Transverse colon (tissue), 4 donors: ENCODE data around the gene ATE1. TPM values are rescaled to one million over a fixed set of nuclear protein-coding genes. Genes with fewer than 3 reads are reported as not detected.
A peak's percentile ranks its signal among the peaks of the same experiment; 100 is the strongest.
"Not testable (repeated sequence)": the region's sequence is repeated elsewhere in the genome, so short reads cannot be mapped to it uniquely, and the experiment has no call there.

ENCODE experiments used
- DNase-seq: peaks from one replicate; pipeline ENCODE4 v3.0.0-alpha.2; 2019
- H3K27ac ChIP-seq, 4 donors: fragments of 200-600 bp; sonication (generic); 2 replicates each; pipeline ENCODE4 v1.5.1; 2016 to 2018; ENCODE audit warnings: inconsistent platforms in 4 of 4
- H3K27me3 ChIP-seq: fragments of 200-600 bp; sonication (generic); 2 replicates; pipeline ENCODE4 v1.5.1; 2017; ENCODE audit warnings: inconsistent platforms
- H3K36me3 ChIP-seq, 4 donors: fragments of 200-600 bp; sonication (generic); 2 replicates each; pipeline ENCODE4 v1.5.1; 2017 to 2019; ENCODE audit warnings: inconsistent platforms in 4 of 4
- H3K4me1 ChIP-seq, 4 donors: fragments of 200-600 bp; sonication (generic); 2 replicates each; pipeline ENCODE4 v1.5.1; 2017 to 2020; ENCODE audit warnings: inconsistent platforms in 4 of 4
- H3K4me3 ChIP-seq, 4 donors: fragments of 200-600 bp; sonication (generic); 1 replicate in 1 of 4; 2 replicates in 3 of 4; pipeline versions ENCODE4 v1.5.1 to v1.6.1; 2017 to 2019; ENCODE audit warnings: inconsistent platforms in 4 of 4
- H3K9me3 ChIP-seq, 2 donors: fragments of 200-600 bp; sonication (generic); 2 replicates each; pipeline ENCODE4 v1.5.1; 2017 to 2019; ENCODE audit warnings: inconsistent platforms in 2 of 2
- EP300 ChIP-seq: sonication (generic); formaldehyde crosslinking; IDR thresholded peaks from one replicate; pipeline ENCODE4 v1.6.1; 2017; ENCODE audit warnings: antibody characterized with exemption, low read depth
- POLR2A ChIP-seq: fragments of 450-650 bp; IDR thresholded peaks from one replicate; pipeline ENCODE4 v1.6.1; 2016; ENCODE audit warnings: antibody characterized with exemption, mild to moderate bottlenecking, moderate library complexity
- POLR2AphosphoS5 ChIP-seq, 3 donors: sonication (generic); formaldehyde crosslinking; IDR thresholded peaks; one replicate each; pipeline ENCODE4 v1.6.1; 2016; ENCODE audit warnings: antibody characterized with exemption in 3 of 3
- WGBS, 2 donors: methylation state at CpG; one replicate each; pipeline ENCODE4 v1.1.5; 2018; ENCODE audit warnings: low coverage in 1 of 2; 5-methylcytosine and 5-hydroxymethylcytosine counted together
- in situ Hi-C, 4 donors: fragments of 200-750 bp; cut with MboI; loops; one replicate each; pipeline versions ENCODE4 v1.15.0 to v1.15.1; 2017; ENCODE audit warnings: low sequenced_read_pairs in 3 of 4, low pct_ligation_motif_present in 1 of 4, low pct_unique_long_range_greater_than_20kb in 1 of 4
- intact Hi-C: fragments of 100-400 bp; cut with DNase I; formaldehyde crosslinking; loops from one replicate; pipeline ENCODE4 v1.15.1; 2023; ENCODE audit warnings: low total_unique reads
- total RNA-seq, 4 donors: library from RNA; depleted of rRNA; stranded (reverse); fragments of >200 nt; gene quantifications; one replicate each; pipeline ENCODE4 v1.1.0, GENCODE V29; 2016
- TF ChIP-seq, protein P1 (sequence below), 5 experiments: fragments of 200-600 bp in 3 of 5; fragments of 450-650 bp in 2 of 5; sonication (generic) in 3 of 5; IDR thresholded peaks; 1 replicate in 2 of 5; 2 replicates in 3 of 5; pipeline ENCODE4 v1.5.1; 2016 to 2017; ENCODE audit warnings: antibody characterized with exemption in 5 of 5, inconsistent platforms in 3 of 5, mild to moderate bottlenecking in 2 of 5, moderate library complexity in 1 of 5

The ATE1 gene
- total RNA-seq, 4 donors from 2014 or later: 25.3 to 1,446 (median 31.4) TPM

DNA sequence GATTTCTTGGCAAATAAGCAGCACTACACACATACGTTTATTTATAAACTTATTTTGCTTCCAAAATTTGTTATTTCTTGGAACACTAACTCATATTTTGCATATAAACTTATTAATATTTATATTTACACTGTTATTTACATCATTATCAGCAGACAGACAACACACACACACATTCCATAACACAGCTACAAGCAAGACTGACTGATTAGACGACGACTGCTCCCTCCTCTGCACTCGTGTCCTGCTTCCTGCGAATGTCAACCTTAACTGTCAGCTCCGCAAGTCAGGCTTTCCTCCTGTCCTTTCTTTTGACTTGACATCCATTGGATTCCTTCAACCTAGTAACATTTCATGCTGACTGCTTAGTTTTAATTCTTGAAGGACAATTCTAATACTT, 96.6 kb downstream of the ATE1 start:
- intact Hi-C loops: no loop called here
- Histone ChIP-seq H3K9me3 (no peaks in the 10 kb centered on the region), H3K27me3 (no peaks in the 10 kb centered on the region), H3K27ac (no peak overlapping the region), H3K4me1 (peaks cover 0 to 5% (median 3%) of the 10 kb centered on the region in 4 donors), H3K4me3 (no peak overlapping the region), H3K36me3 (peaks cover 0 to 16% (median 0%) of the 10 kb centered on the region in 4 donors)
- TF ChIP-seq POLR2A (no peak), EP300 (no peak), POLR2AphosphoS5 (IDR thresholded peaks at IDR 0.05) (no peak)
- TF ChIP-seq, protein P1, sequence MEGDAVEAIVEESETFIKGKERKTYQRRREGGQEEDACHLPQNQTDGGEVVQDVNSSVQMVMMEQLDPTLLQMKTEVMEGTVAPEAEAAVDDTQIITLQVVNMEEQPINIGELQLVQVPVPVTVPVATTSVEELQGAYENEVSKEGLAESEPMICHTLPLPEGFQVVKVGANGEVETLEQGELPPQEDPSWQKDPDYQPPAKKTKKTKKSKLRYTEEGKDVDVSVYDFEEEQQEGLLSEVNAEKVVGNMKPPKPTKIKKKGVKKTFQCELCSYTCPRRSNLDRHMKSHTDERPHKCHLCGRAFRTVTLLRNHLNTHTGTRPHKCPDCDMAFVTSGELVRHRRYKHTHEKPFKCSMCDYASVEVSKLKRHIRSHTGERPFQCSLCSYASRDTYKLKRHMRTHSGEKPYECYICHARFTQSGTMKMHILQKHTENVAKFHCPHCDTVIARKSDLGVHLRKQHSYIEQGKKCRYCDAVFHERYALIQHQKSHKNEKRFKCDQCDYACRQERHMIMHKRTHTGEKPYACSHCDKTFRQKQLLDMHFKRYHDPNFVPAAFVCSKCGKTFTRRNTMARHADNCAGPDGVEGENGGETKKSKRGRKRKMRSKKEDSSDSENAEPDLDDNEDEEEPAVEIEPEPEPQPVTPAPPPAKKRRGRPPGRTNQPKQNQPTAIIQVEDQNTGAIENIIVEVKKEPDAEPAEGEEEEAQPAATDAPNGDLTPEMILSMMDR (IDR thresholded peaks at IDR 0.05): no peak
- 90 to 98% methylated on average over 5 to 6 of the region's 6 CpGs for WGBS, 2 donors
- DNase-seq: no peak
- in situ Hi-C loops: no loop called here

DNA sequence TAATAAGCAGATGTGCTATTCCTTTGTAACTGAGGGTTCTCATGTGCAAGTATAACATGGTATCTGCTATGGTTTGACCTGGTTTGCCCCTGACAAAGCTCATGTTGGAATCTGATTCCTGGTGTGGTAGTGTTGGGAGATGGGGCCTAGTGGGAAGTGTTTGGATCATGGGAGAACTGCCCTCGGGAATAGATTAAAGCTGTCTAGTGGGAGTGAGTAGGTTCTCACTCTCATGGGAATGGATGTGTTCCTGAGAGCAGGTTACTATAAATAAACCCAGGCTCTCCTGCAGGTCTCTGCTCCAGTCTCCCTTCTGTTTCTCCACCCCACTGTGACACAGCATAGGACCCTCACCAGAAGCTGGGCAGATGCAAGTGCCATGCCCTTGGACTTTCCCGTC, 97.7 kb downstream of the ATE1 start:
- in situ Hi-C loops: no loop called here
- H3K27ac ChIP-seq: no peak overlapping the region
- H3K36me3 ChIP-seq: peaks cover 0 to 9% (median 0%) of the 10 kb centered on the region in 4 donors
- TF ChIP-seq, protein P1 (IDR thresholded peaks at IDR 0.05): no peak
- TF ChIP-seq POLR2A: no peak
- no peak for TF ChIP-seq EP300
- no peaks in the 10 kb centered on the region for H3K27me3 ChIP-seq
- H3K9me3 ChIP-seq: no peaks in the 10 kb centered on the region
- intact Hi-C loops: no loop called here
- WGBS, 2 donors: 92% methylated on average over 2 of the region's 2 CpGs; no CpG with 5 or more reads in 1 of the 2 donors
- H3K4me1 ChIP-seq: peaks cover 0 to 4% (median 1%) of the 10 kb centered on the region in 4 donors
- H3K4me3 ChIP-seq: no peak overlapping the region
- no peak for DNase-seq

DNA sequence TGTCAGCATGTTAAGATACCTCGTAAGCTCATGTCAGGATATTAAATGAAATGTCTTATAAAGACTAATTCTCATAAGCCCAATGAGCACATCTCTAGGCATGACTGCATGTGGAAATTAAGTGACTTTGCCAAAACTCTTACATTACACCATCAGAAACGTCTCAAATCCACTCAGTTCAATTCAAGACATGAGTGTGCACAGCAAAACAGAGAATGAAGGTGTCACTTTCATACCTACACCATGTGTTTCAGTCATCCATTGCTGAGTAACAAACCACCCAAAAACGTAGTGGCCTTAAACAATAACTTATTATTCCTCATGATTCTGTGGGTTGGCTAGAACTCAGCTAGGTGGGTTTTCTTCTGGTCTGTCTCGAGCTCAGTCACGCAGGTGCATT, 99.8 kb downstream of the ATE1 start:
- DNase-seq: no peak
- H3K27ac ChIP-seq: no peak overlapping the region
- H3K27me3 ChIP-seq: no peaks in the 10 kb centered on the region
- 90% methylated on average over 3 to 5 of the region's 5 CpGs for WGBS, 2 donors
- TF ChIP-seq POLR2A (no peak), POLR2AphosphoS5 (IDR thresholded peaks at IDR 0.05) (no peak), EP300 (no peak)
- TF ChIP-seq, protein P1 (IDR thresholded peaks at IDR 0.05): no peak
- no peaks in the 10 kb centered on the region for H3K9me3 ChIP-seq
- H3K4me1 ChIP-seq: peaks cover 0 to 4% (median 1%) of the 10 kb centered on the region in 4 donors
- H3K4me3 ChIP-seq: no peak overlapping the region
- intact Hi-C loops: no loop called here
- H3K36me3 ChIP-seq: no peaks in the 10 kb centered on the region
- in situ Hi-C loops: no loop called here

DNA sequence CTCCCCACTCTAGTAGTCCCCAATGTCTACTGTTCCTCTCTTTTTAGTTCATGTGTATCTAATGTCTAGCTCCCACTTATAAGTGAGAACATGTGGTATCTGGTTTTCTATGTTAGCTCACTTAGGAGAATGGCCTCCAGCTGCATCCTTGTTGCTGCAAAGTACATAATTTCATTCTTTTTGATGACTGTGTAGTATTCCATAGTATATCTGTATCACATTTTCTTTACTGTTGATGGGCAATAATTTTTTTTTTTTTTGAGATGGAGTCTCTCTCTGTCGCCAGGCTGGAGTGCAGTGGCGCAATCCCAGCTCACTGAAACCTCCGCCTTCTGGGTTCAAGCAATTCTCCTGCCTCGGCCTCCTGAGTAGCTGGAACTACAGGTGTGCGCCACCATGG, 101.1 kb downstream of the ATE1 start:
- H3K4me1 ChIP-seq, H3K4me3 ChIP-seq, intact Hi-C loops, H3K9me3 ChIP-seq, H3K27me3 ChIP-seq, in situ Hi-C loops, H3K27ac ChIP-seq, H3K36me3 ChIP-seq, DNase-seq: not testable (repeated sequence)
- WGBS, 2 donors: 99 to 100% methylated on average over 2 to 5 of the region's 5 CpGs

DNA sequence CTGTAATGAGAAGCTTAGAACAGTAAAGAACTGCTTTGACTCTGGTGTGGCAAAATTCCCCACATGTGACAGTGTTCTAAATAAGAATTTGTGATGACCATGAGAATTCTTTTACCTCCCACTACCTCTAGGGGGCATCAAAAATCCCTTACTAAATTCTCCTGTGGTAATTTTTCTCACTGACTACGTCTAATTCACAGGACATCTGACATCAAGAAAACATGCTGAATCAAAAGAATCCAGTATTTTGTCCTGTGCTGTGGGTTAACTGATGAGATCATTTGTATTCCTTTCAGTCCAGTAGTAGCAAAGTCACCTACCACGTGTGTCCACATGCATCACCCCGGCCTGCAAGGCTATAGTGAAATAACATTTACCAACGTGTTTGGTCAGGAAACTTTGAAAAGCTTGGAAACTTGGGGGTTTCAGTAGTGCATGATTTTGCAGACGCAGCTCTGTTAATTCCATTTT, 103.8 kb downstream of the ATE1 start:
- WGBS, 2 donors: 67 to 70% methylated on average over 5 of the region's 5 CpGs
- no peak overlapping the region for H3K27ac ChIP-seq
- peaks cover 0 to under 1% (median 0%) of the 10 kb centered on the region in 4 donors for H3K4me1 ChIP-seq
- in situ Hi-C loops (no loop called here), intact Hi-C loops (no loop called here)
- H3K36me3 ChIP-seq: no peaks in the 10 kb centered on the region
- no peak overlapping the region for H3K4me3 ChIP-seq
- no peak for DNase-seq
- TF ChIP-seq POLR2AphosphoS5 (IDR thresholded peaks at IDR 0.05): no peak
- TF ChIP-seq EP300: no peak
- TF ChIP-seq, protein P1 (IDR thresholded peaks at IDR 0.05): peak; percentile 53 to 70 (median 60)
- TF ChIP-seq POLR2A: no peak
- no peaks in the 10 kb centered on the region for H3K27me3 ChIP-seq
- H3K9me3 ChIP-seq: no peaks in the 10 kb centered on the region
